Stimulated activated CD4-positive, alpha-beta T cell treated with anti-CD3 and anti-CD28 coated beads, Interleukin-2, amount 100 ng/mL, for 24 hours (primary cell): ENCODE results near the gene CAMK2B.

Experiments
- DNase-seq, 2 donors: peaks; one replicate each; pipeline ENCODE4 v3.0.0-alpha.2; 2020

Gene CAMK2B

DNA sequence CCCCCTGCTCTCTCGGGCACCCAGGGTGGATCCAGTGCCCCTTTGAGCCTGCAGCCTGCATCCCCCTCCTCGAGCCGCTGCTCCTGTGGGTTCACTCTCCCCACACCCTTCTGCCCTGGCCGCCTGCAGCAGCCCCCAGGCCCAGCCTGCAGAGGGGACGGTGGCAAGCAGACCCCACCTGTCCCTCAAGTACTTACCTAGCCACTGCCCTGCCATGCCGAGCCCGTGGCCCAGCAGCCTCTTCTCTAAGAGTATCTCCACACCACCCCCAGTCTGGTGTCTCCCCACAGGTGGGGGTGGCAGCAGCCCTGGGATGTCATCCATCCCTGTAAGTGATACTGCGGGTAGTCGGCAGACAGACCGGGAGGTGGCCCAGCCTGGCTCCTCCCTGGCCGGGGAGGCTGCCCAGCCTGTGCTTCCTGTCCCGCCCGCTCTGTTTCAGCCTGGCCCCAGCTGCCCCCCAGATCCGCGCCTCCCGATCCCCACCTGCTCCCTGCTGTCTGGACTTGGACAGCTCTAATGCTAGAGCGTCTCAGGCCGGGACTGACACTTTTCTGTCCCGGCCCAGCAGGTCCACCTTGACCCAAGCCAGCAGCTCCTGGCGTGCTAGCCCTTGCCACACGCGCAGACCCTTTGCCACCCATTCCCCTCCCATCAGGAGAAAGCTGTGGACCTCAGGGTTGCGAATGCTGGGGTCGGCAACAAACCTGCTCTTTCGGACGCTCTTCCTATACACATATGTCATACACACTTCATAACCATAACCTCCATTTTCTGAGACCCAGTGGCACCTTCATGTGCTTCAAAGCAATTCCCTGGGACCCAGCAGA lies 99.6 kb downstream of the CAMK2B start:
- DNase-seq = no peak

DNA sequence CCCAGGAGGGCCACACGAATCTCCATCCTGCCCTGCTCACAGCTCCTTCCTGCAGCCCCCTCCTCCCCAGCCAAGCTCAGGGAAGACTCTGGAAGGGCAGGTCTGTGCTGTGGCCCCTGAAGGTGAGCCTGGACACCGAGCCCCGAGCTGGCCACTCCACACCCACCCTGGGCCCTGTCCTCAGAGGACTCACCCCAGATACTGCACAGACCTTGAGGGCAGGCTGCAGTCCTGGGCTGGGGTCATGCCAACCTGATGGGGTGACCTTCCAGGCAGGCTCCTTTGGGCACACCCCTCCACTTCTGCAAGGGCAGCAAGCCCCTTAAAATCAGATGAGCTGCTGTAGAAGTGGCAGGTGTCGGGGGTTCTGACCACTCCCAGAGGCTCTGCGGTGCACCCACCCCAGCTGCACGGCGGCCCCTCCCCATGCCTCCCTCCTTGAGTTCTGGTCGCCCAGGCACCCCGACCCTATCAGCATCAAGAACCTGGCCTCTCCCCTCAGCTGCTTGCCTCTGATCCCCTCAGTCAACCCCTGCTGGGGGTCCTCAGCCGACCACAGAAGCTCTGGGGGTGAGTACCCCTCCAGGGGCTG lies 100.3 kb downstream of the CAMK2B start:
- no peak for DNase-seq

DNA sequence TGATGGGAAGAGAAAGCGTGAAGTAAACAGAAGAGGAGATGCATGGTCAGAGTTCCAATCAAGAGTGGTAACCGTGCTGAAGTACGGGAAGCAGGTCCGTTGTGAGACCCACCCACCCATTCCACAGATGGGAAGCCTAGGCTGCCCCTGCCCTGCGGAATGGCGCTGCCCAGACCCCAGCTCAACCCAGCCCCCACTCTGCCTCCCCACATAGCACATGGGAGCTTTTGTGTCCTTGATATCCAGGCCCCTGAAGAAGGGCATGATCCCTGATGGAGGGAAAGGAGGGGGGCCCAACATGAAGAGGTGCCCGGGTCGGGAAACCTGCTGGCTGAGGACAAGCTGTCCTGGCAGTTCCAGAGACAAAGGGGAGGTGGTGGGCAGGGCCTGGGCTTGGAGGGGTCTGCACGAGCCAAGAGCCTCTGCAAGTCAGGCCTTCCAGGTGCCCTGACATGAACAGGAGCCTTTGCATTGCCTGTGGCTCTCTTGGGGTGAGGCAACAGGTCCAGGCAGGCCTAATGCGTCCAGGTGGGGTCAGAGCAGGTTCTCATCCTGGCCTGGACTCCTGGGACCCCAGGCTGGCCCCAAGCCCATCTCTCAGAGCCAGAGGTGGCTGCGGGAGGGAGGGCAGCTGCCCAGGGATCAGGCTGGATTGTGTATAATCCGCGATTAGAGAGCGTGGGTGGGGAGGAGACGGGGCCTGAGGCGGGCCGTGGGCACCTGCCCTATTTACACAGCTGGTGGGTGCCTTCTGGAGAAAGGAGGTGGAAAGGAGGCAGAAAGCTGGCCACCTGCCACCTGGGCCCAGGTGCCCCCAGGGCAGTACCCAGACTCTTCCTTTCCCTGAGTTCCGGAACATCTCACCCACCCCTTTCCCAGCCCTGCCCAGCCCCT lies 101.1 kb downstream of the CAMK2B start:
- DNase-seq = no peak

DNA sequence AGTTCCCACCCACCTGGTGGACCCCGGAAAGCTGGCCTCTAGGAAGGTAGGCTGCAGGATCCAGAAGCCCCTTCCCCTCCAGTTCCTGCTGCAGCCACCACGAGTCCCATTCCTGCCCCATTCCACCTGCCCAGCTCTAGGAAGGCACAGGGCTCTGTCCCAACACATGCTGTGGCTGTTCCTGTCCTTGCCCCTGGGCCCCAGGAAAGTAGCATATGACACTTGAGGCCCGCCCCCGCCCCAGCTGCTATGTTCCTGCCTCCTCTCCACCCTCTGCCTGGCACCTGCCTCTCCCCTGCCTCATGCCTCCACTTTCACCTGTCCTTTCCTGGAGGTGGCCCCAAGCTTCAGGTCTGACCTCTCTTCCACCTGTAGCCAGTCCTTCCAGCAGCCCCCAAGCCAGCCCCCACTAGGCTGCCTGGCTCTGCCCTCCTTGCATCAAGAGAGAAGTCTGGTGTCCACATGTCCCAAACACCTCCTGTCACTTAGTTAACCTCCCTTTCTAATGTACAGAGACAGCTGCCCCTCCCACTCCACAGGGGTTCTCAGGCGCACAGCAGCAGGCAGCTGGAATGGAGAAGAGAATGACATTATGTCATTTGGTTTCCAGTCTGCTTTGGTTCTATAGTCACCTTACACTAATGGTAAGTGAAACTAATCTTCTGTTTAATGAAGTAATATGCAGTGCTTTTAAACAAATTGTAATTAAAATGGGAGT lies 101.9 kb downstream of the CAMK2B start:
- no peak for DNase-seq

DNA sequence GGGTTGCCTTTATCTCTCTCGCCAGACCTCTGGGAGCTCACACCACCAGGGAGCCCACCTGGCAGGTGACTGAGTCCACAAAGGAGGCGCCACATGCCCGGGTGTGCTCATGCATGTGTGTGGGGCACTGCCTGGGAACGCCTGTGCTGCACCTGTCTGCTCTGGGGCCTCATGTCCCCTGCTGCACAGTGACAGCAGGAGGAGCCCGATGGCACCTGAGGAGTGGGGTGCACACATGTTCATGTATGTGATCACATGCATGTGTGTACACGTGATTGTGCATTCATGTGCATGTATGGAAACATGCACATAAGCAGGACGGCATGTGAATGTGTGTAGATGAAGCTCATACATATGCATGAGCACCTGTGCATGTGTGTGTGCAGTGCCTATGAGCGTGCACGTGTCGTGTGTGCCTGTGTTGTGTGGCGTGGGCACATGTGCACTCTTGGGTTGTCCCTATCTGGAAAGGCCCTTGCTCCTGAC lies 102.6 kb downstream of the CAMK2B start:
- no peak for DNase-seq

DNA sequence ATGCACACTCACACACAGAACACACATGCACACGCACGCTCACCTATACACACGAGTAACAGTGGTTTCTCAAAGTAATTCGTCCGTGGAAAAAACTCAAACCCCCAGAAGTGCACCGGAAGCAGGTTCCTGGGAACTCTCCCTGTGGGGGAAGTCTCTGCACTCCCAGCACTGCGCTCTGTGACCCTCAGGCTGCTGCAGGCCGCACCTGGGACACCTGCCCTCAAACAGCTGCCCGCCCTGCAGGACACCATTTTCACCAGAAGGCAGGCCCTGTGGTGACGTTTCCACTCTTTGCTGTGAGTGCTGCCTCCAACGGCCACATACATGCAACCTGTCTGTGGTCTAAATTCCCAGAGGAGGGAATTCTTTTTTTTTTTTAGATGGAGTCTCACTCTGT lies 103.3 kb downstream of the CAMK2B start:
- DNase-seq = no peak

DNA sequence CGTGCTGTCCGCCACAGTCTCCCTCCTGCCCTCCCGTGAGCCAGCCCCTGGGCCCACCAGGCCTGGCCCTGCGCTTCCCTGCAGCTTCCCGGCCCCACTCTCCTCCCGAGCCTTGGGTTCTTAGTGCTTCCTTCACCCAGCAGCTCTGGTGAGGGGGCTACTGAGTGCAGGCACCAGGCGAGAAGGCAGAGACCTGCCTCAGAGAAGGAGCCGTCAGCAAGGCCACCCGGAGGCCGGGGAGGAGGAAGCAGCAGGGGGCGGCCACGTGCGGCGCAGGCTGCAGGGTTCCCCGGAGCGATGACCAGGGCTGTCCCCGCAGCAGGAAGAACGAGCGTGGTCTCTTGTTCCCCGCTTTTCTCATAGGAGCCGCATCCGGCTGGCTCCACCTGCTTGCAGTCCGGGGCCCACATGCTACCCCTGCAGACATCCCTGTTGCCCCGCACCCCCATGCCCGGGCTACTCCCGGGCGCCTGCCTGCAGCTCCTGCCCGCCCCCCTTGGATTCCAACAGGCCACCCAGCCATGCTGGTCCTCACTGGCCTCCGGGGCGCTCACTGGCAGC lies 104.1 kb downstream of the CAMK2B start:
- DNase-seq = no peak

DNA sequence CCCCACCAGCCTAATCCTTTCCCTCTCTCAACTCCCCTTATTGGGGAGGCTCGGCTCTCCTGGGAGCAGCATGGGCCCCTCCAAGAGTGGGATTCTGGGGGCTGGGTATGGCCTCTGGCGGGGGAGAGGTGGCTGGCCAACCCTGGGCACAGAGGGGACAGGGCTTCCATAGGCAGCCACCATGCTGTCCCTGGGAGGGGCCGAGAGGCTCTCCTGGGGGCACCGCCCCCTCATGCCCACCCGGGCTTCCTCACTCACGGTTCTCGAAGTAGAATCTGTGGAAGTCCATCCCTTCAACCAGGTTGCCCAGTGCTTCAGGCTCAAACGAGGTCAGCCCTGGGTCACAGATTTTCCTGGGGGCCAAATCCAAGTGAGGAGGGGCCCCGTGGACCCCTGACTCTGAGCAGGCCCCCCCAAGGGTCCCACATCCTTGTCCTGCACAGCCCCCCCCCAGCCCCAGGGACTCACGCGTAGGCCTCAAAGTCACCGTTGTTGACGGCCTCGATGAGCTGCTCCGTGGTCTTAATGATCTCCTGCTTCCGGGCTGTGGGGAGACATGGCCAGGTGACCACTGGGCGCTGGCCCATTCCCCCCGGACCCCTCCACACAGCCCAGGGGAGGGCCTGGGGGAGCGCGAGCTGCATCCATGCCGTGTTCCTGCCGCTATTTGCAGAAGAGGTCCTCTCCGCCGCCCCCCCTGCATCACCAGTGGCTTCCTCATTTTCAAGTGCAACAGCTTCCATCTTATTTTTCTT lies 104.9 kb downstream of the CAMK2B start:
- no peak for DNase-seq

DNA sequence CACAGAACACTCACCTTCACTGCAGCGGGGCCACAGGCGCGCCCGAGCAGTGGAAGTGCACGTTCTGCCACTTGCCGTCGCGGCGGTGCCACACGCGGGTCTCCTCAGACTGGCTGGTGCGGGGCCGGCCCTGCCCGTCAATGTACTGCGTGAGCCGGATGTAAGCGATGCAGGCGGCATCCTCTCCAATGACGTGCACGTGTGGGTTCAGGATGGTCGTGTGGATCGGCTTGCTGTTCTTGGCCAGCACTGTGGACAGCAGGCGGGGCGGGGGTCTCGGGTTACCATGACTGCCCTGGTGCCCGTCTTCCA lies 105.4 kb downstream of the CAMK2B start:
- no peak for DNase-seq

DNA sequence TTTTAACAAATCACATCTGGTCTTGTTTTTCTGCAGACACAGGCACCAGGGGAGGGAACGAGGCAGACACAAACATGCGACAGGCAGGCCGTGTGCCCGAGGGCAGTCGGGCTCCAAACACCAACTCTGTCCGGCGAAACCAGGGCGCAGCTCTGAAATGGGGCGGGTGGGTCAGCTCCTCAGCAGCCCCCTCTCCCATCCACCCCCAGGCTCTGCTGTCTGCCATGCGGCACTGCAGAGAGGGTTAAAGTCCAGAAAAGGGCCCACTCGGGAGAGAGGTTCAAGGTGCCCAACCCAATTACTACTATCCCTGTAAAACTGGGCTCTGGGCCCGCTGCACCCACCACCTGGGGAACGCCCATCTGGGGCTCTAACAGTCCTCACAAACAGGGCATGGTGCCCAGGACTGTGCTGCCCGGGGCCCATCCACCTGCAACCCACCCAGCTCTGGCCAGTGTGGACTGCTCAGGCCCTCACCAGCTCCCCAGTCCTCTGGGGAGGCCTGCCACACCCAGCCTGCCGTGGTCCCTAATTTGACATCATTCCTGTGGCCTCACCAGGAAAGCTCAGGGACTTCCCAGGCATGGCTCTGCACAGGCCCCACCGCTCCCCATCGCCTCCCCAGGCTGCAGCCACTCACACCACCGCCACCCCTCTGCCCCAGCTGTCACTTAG lies 105.9 kb downstream of the CAMK2B start:
- DNase-seq = no peak

DNA sequence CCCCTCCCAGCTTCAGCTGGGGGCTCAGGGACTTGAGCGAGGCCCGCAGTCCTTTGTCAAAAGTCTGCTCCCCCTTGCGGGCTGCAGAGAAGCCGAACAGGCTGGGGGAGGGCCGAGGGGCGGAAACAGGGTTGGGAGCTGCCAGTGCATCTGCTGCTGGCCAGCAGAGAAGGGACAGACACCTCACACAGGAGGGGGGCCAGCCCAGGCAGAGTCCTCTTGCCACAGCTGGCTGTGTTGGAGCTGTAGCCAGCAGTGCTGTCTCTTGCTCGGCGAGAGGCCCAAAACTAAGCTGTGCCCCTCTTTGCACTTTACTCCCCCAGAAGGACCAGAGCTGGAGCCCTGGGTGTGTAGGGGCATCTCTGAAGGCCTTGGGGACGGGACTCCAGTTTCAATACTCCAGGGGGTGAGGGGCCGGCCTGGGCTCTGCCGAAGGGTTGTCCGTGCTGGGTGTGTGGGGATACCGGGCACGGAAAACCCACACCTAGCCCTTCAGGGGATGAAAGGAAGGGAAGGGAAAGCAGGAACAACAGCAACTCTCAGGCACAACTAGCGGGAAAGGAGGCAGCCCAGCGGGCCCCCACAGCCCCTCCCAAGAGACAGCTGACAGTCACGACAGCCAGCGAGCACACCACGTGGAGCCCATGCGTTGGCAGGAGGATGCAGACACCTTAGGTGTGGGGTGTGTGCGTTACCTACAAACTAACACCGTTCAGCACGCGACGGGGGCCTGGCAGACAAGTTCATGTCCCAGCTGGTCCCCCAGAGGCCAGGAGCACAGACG lies 106.8 kb downstream of the CAMK2B start:
- no peak for DNase-seq

DNA sequence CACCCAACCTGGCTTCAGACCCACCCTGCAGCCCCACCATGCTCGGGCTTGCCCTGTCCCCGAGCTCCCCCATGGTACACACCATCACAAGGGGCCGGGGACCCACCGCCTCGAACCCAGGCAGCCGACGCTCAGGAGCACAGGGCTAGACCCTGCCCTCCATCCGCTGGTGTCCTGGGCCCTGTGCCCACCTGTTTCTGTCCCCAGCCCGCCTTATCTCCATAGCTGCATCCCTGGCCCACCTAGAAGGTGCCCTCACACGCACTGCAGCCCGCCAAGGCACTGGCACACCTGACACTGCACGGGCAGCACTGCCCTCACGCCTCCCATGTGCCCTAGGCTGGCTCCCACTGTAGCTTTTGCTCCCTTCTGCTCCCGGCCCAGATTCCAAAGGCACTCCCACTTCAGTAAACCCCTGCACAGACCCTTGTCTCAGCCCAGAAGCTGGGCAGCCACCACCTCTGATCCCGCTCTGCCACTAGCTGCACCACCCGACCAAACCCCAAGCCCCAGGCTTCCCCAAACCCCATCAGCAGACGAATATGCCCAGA lies 107.5 kb downstream of the CAMK2B start:
- DNase-seq = no peak

DNA sequence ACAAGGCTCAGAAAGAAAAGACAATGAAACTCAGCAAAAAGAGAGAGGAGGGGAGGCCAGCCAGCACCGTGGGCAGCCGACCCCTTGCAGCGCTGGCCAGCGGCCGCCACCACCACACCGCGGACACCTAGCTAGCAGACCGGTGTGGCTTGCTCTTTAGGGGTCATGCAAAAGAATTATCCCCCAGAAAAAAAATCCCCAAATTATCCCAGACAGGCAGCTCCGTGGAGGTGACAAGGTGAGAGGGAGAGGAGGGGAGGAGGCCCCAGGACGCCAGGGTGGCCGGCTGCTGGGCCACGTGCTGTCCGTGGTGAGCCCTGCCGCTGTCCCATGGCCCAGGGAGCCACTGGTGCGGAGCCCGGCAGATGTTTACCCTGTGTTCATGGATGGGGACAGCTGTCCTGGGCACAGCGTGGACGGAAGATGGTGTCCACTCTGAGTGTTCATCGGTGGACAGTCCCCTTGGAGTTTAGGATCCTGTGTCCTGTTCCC lies 108.1 kb downstream of the CAMK2B start:
- DNase-seq = no peak

DNA sequence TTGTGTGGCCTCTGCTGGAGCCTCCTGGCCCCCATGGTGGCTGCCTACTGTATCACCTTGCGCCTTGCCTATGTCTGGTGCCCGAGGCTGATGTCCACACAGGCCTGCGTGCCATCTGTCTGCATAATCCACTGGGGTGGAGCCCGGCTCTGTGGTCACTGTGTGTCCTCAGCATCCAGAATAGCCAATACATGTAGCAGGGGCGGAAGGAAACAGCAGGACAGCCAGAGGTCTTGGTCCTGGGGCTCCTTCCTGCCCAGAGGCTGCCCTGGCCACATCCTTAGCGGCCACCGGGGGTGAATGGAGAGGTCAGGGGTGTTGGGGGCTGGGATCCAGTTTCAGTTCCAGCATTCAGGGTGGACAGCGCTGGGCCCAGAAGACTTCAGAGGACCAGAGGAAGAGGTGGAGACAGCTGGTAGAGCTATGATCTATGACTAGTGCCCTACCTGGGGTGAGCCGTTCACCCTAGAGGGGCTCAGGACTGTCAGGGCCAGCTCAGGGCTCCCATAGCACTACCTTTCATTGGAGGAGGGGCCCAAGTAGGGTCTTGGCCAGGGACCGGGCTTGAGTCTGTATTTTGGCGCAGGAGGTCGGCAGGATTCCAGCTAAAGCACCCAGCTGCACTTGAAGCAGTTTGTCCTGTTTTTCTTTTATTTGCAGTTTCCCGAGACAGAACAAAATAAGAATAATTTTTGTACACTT lies 108.7 kb downstream of the CAMK2B start:
- no peak for DNase-seq

DNA sequence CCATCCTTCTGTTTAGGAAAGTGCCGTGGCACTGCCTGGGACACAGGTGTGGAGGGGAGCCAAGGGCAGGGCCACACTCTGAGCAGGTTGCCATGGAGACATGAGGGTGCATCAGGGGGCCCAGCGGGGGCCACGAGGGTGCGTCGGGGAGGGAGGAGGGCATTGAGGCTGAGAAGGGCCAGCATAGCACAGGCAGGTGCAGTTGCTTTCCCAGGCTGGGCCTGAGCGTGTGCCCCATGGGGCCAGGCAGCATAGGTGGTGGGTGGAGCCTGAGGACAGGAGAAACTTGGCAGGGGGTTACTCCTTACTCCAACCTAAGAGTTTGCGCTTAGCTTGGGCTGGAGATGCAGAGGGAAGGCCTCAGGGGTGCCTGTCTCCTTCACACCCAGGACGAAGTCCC lies 109.4 kb downstream of the CAMK2B start:
- no peak for DNase-seq

DNA sequence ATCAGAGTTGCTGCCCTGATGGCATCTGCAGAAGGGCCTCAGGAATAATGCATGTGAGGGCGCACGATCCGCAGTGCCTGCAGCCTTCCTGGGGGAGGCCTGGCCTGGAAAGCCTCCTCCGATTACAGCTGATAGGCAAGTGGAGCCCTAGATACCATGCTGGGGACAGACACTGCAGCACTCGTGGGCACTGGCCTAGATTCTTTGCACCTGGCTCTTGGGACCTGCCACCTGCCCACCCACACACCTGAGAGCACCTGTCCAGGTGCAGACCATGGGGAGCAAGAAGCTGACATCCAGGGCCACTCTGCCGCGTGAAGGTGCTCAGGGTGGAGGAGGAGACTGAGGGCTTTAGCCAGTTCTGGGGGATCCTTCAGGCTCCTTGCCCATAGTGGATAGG lies 109.9 kb downstream of the CAMK2B start:
- no peak for DNase-seq

DNA sequence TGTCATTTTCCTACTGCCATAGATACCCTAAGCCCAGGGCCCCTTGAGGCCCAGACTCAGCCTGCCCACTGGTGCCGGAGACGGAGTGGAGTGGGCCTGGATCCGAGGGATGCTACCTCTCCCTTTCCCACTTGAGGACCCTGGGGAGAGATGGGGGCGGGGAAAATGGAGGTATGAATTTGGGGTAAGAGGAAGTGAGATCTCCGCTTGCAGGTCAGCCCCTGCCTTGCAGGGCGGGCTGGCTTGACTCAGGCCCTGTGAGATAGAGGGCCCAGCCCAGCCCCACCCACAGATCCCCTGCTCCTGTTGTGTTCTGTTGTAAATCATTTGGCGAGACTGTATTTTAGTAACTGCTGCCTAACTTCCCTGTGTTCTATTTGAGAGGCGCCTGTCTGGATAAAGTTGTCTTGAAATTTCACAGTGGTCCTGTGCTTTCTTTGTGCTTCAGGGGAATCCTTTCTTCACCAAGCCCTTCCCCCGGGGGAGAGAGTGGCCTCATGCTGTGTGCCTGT lies 111.5 kb downstream of the CAMK2B start:
- DNase-seq = no peak

DNA sequence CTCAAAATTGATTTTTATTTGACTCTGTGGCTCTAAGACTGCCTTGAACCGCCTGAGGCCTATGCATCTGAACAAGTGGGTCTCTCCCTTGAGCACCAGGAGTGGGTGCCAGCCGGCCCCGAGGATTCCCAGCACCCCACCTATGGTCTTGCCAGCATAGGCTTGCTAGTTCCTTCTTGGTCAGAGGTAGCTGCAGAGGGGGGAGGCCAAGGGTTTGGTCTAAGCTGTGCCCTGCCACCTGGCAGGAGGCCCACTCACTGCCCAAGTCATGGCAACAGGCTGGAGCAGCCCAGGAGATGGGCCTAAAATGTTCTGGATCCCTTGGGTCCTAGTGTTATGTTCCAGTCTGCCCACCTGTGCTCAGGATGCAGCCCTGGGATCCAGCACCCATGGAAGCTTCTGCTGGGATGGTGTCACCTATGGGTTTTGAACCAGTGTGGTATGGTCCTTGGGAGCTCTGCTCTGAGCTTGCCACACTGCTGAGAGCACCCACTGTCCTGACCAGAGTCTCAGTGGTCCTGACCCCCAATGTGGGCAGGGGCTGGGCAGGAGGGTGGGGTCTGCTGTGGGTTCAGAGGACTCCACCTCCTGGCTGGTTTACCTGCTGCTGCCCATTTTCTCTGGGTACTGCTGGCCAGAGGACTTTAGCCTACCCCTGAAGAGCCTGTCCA lies 112.1 kb downstream of the CAMK2B start:
- no peak for DNase-seq
